Keratinocyte (primary cell): ENCODE data around the gene APOBR. TPM values are rescaled to one million over a fixed set of nuclear protein-coding genes. Genes with fewer than 3 reads are reported as not detected.

Experiments
- DNase-seq: peaks from one replicate; pipeline ENCODE4 v3.0.0-alpha.2; 2011; ENCODE audit warnings: low read depth, missing footprints, low spot score
- FAIRE-seq: peaks from 2 replicates; lab custom pipeline; 2011; peaks lifted over from hg19 to GRCh38; lab: Jason Lieb, UNC
- H2AFZ ChIP-seq: 2 replicates; pipeline ENCODE4 v1.6.0; 2012; ENCODE audit warnings: low read length, control low read depth, inconsistent platforms; ENCODE audit not compliant: control insufficient read depth
- H3K27ac ChIP-seq: 2 replicates; pipeline ENCODE4 v1.5.1; 2011; ENCODE audit warnings: low read length; ENCODE audit not compliant: control insufficient read depth, insufficient read depth
- H3K27me3 ChIP-seq: 3 replicates; pipeline ENCODE4 v1.6.0; 2011; ENCODE audit warnings: low read length; ENCODE audit not compliant: control insufficient read depth, insufficient read depth; ENCODE audit errors: extremely low read depth
- H3K36me3 ChIP-seq, 2 experiments: 2 replicates in 1 of 2; 3 replicates in 1 of 2; pipeline ENCODE4 v1.5.1; 2011; ENCODE audit warnings: low read length in 2 of 2, mild to moderate bottlenecking in 1 of 2; ENCODE audit not compliant: control insufficient read depth in 2 of 2, insufficient read depth in 2 of 2; ENCODE audit errors: extremely low read depth in 1 of 2
- H3K4me1 ChIP-seq: 3 replicates; pipeline ENCODE4 v1.5.1; 2011; ENCODE audit warnings: low read length; ENCODE audit not compliant: control insufficient read depth, insufficient read depth; ENCODE audit errors: extremely low read depth
- H3K4me2 ChIP-seq: 3 replicates; pipeline ENCODE4 v1.6.0; 2011; ENCODE audit warnings: low read depth, low read length; ENCODE audit not compliant: control insufficient read depth, insufficient read depth; ENCODE audit errors: extremely low read depth
- H3K4me3 ChIP-seq, 3 experiments: fragments of 200-600 bp in 1 of 3; sonication (generic) in 1 of 3; 2 replicates in 2 of 3; 3 replicates in 1 of 3; pipeline ENCODE4 v1.5.1; 2011 to 2016; ENCODE audit warnings: low read length in 3 of 3, mild to moderate bottlenecking in 3 of 3, control low read depth in 2 of 3, inconsistent platforms in 1 of 3, low read depth in 1 of 3, mixed read lengths in 1 of 3, mixed run types in 1 of 3, moderate library complexity in 1 of 3; ENCODE audit not compliant: control insufficient read depth in 2 of 3, insufficient read depth in 2 of 3; ENCODE audit errors: extremely low read depth in 1 of 3
- H3K79me2 ChIP-seq: 2 replicates; pipeline ENCODE4 v1.6.0; 2012; ENCODE audit warnings: low read length; ENCODE audit not compliant: control insufficient read depth, insufficient read depth
- H3K9ac ChIP-seq: 3 replicates; pipeline ENCODE4 v1.6.0; 2011; ENCODE audit warnings: low read length; ENCODE audit not compliant: control insufficient read depth, insufficient read depth; ENCODE audit errors: extremely low read depth
- H3K9me1 ChIP-seq: 3 replicates; pipeline ENCODE4 v1.6.0; 2011; ENCODE audit warnings: low read length; ENCODE audit not compliant: control insufficient read depth, insufficient read depth; ENCODE audit errors: extremely low read depth
- H3K9me3 ChIP-seq: 2 replicates; pipeline ENCODE4 v1.5.1; 2012; ENCODE audit warnings: low read depth, low read length; ENCODE audit not compliant: control insufficient read depth
- H4K20me1 ChIP-seq: 3 replicates; pipeline ENCODE4 v1.6.0; 2011; ENCODE audit warnings: low read length; ENCODE audit not compliant: control insufficient read depth, insufficient read depth; ENCODE audit errors: extremely low read depth
- EZH2 ChIP-seq: IDR thresholded peaks from one replicate; pipeline ENCODE4 v1.6.1; 2012; ENCODE audit warnings: inconsistent platforms, mild to moderate bottlenecking, low read length, moderate library complexity
- dilution Hi-C: fragments of 300-500 bp; cut with MboI; formaldehyde crosslinking; loops from one replicate; pipeline ENCODE4 v1.7.0; 2020; ENCODE audit warnings: low sequenced_read_pairs; ENCODE audit not compliant: extremely low pct_ligation_motif_present
- polyA plus RNA-seq, 5 experiments: library from polyadenylated mRNA; depleted of rRNA in 3 of 5; stranded (reverse) in 3 of 5; stranded (forward) in 1 of 5; unstranded in 1 of 5; fragments of >200 nt; gene quantifications; 1 replicate in 1 of 5; 2 replicates in 3 of 5; 3 replicates in 1 of 5; pipeline versions ENCODE4 v1.2.1 to v1.2.3, GENCODE V29; 2011 to 2012; ENCODE audit warnings: missing spikeins in 2 of 5, low read depth in 1 of 5, low replicate concordance in 1 of 5
- TF ChIP-seq, protein P1 (sequence below), 3 experiments: IDR thresholded peaks in 1 of 3; conservative IDR thresholded peaks in 1 of 3; optimal IDR thresholded peaks in 1 of 3; 2 replicates in 2 of 3; 3 replicates in 1 of 3; pipeline versions ENCODE3 to v1.5.1; 2011; ENCODE audit warnings: low read length in 3 of 3, mild to moderate bottlenecking in 3 of 3, moderate library complexity in 2 of 3, control low read depth in 1 of 3, inconsistent platforms in 1 of 3; ENCODE audit not compliant: insufficient read depth in 2 of 3; ENCODE audit errors: extremely low read depth in 1 of 3

The APOBR gene
- polyA plus RNA-seq, 1 donor (not counting 4 experiments of a cell fraction or from before 2014, with no cell fraction given), result 0.04 TPM

- FAIRE-seq (no peak), DNase-seq (no peak)
- Histone ChIP-seq H4K20me1 (no peaks in the 10 kb centered on the region), H3K9ac (no peak overlapping the region), H3K36me3 (no peaks in the 10 kb centered on the region), H3K4me3 (no peak overlapping the region), H3K4me1 (no peaks in the 10 kb centered on the region), H3K27me3 (no peaks in the 10 kb centered on the region), H3K27ac (no peak overlapping the region), H2AFZ (no peak overlapping the region), H3K9me1 (no peaks in the 10 kb centered on the region), H3K4me2 (no peak overlapping the region), H3K9me3 (no peaks in the 10 kb centered on the region), H3K79me2 (no peaks in the 10 kb centered on the region)
- TF ChIP-seq EZH2, result no peak
- TF ChIP-seq, protein P1, sequence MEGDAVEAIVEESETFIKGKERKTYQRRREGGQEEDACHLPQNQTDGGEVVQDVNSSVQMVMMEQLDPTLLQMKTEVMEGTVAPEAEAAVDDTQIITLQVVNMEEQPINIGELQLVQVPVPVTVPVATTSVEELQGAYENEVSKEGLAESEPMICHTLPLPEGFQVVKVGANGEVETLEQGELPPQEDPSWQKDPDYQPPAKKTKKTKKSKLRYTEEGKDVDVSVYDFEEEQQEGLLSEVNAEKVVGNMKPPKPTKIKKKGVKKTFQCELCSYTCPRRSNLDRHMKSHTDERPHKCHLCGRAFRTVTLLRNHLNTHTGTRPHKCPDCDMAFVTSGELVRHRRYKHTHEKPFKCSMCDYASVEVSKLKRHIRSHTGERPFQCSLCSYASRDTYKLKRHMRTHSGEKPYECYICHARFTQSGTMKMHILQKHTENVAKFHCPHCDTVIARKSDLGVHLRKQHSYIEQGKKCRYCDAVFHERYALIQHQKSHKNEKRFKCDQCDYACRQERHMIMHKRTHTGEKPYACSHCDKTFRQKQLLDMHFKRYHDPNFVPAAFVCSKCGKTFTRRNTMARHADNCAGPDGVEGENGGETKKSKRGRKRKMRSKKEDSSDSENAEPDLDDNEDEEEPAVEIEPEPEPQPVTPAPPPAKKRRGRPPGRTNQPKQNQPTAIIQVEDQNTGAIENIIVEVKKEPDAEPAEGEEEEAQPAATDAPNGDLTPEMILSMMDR (optimal IDR thresholded peaks at IDR 0.05 in 1 of 3, IDR thresholded peaks at IDR 0.05 in 1 of 3, conservative IDR thresholded peaks at IDR 0.05 in 1 of 3; ENCODE audit: extremely low read depth in 1 of 3, insufficient read depth in 2 of 3, low read length in 3 of 3), result no peak
- dilution Hi-C loops, result no loop called here
These were observed 34.7 kb downstream of the APOBR start for GRCh38 chr16:28529124-28529523.

DNA sequence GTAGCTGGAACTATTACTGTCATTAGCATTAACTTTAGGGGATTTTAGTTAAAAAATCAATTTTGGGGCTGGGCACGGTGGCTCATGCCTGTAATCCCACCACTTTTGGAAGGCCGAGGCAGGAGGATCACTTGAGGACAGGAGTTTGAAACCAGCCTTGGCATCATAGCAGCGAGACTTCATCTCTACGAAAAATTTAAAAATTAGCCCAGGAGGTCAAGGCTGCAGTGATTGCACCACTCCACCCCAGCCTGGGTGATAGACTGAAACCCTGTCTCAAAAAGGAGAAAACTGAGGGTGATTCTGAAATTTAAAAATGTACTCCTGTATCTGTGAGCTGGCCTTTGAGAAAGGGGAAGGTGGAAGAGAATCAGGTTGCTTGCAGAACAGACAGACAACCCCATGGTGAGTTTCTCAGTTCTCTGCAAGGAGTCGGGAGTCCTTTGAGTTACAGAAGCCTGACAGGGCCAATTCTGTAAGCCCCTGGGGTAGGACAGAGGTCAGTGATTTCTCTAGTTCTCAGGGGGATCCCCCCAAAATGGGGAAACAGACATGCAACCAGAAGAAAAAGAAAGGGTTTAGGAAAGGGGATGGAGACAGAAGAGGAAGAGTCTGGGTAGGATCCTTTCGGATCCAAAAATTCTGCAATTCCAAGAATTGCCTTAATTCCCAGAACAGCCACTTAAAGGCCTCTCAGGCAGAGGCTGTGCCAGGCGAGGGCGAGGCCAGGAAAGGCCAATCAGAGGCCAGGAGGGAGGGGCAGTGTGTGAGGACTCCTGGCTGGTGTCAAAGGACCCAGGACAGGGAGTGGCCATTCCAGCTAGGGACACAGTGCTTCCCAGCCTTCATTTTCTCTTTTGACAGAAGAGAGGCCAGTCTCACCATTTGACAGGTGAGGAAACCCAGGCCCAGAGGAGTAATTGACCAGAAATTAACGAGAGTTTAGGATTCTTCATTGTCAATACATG lies 37.6 kb downstream of the APOBR start:
- H3K4me3 ChIP-seq, result no peak overlapping the region
- TF ChIP-seq, protein P1 (optimal IDR thresholded peaks at IDR 0.05 in 1 of 3, IDR thresholded peaks at IDR 0.05 in 1 of 3, conservative IDR thresholded peaks at IDR 0.05 in 1 of 3; ENCODE audit: extremely low read depth in 1 of 3, insufficient read depth in 2 of 3, low read length in 3 of 3), result no peak
- no peak for TF ChIP-seq EZH2
- no peaks in the 10 kb centered on the region for H3K9me3 ChIP-seq
- dilution Hi-C loops, result no loop called here
- no peak overlapping the region for H3K4me2 ChIP-seq
- FAIRE-seq, result no peak
- H3K9me1 ChIP-seq, result no peaks in the 10 kb centered on the region
- H3K36me3 ChIP-seq, result no peaks in the 10 kb centered on the region
- H3K27me3 ChIP-seq, result no peaks in the 10 kb centered on the region
- H3K79me2 ChIP-seq, result no peaks in the 10 kb centered on the region
- no peak overlapping the region for H3K9ac ChIP-seq
- peaks cover 8% of the 10 kb centered on the region for H3K4me1 ChIP-seq
- H4K20me1 ChIP-seq, result no peaks in the 10 kb centered on the region
- H2AFZ ChIP-seq, result no peak overlapping the region
- no peak for DNase-seq
- no peak overlapping the region for H3K27ac ChIP-seq
